ENCODE data around the gene SECTM1.

DNA sequence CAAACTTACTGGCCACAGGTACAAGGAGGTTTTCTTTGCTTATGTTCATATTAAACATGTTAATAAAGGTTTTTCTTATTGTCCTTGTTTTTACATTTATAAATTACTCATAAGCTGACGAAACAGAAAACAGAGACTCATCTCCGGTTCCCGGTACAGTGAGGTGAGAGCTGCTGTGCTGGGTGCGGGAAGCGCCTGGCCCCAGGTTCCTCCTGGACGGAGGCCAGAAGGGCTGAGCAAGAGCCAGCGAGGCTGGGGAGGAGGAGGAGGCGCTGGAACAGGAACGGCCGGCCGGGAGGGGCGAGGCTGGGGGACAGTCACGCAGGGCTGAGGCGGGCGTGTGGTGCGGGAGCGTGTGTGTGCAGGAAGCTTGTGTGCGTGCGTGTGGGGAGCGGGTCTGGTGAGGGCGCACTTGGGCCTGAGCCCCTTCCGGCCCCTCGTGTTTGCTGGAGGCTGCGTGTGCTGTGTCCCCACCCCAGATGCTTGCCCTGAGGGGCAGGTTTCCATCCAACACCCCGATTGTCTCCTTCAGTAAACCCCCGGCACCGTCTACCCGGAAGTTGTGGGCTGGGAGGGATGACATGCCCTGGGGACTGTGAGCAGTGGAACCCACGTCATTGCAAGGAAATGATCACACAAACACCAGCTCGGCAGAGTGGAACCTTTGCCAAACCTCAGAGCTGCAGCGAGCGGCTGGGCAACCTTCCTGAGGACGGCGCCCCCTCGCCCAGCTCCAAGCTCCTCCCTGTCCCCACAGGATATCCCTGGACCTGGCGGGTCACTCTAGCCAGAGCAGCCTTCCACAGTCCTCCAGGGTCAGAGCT, 35.6 kb downstream of the SECTM1 start:
- TF ChIP-seq POLR2A (IDR thresholded peaks at IDR 0.05) = peak; percentile 75 to 76
- TF ChIP-seq, protein P1, sequence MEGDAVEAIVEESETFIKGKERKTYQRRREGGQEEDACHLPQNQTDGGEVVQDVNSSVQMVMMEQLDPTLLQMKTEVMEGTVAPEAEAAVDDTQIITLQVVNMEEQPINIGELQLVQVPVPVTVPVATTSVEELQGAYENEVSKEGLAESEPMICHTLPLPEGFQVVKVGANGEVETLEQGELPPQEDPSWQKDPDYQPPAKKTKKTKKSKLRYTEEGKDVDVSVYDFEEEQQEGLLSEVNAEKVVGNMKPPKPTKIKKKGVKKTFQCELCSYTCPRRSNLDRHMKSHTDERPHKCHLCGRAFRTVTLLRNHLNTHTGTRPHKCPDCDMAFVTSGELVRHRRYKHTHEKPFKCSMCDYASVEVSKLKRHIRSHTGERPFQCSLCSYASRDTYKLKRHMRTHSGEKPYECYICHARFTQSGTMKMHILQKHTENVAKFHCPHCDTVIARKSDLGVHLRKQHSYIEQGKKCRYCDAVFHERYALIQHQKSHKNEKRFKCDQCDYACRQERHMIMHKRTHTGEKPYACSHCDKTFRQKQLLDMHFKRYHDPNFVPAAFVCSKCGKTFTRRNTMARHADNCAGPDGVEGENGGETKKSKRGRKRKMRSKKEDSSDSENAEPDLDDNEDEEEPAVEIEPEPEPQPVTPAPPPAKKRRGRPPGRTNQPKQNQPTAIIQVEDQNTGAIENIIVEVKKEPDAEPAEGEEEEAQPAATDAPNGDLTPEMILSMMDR (IDR thresholded peaks at IDR 0.05 in 4 of 5, conservative IDR thresholded peaks at IDR 0.05 in 1 of 5) = peak in 1 of 5 experiments; percentile 7

All from gastrocnemius medialis (tissue), 4 donors.